ENCODE results near the gene PRMT6. TPM values are rescaled to one million over a fixed set of nuclear protein-coding genes. Genes with fewer than 3 reads are reported as not detected.
A peak's percentile ranks its signal among the peaks of the same experiment; 100 is the strongest.

PRMT6 gene
- total RNA-seq, 1 experiment from 2014 or later, result 11.5 TPM

DNA sequence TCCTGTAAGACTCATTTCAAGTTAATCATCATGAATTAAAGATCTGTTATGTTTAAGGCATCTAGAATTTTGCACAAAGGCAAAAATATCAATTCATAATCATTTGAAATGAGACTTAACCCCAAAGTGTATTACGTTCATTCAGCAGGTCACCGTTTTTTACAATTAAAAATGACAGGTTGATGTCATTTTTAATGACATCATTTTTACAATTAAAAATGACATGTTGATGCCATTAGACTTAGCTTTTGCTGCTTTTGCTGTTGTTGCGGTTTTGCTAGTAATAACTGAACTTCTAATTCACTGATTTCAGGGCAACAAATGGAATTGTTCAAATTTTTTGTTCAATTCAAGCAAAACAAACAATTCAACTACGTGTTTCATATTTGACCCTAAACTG is 17.0 kb downstream of the PRMT6 start:
- Histone ChIP-seq H3K27me3 (replicated peaks; ENCODE audit: control insufficient read depth, insufficient read depth, low read length) (no peaks in the 10 kb centered on the region), H3K4me3 (ENCODE audit: low read depth, low read length) (no peak overlapping the region), H3K4me1 (no peaks in the 10 kb centered on the region), H3K9me3 (no peaks in the 10 kb centered on the region), H3K36me3 (ENCODE audit: control insufficient read depth, insufficient read depth, low read length) (no peaks in the 10 kb centered on the region)
- intact Hi-C loops (cut with micrococcal nuclease; ENCODE audit: unreplicated experiment), result no loop called here
- peaks cover 5% of the 10 kb centered on the region for H3K27me3 Mint-ChIP-seq (ENCODE audit: insufficient read depth, unreplicated experiment)
- H3K4me1 Mint-ChIP-seq (ENCODE audit: low read depth, unreplicated experiment), result no peaks in the 10 kb centered on the region
- POLR2A ChIA-PET, result no interaction called here
- no peaks in the 10 kb centered on the region for H3K9me3 Mint-ChIP-seq (ENCODE audit: unreplicated experiment)
- CTCF ChIA-PET, result no interaction called here
- TF ChIP-seq, protein P1, sequence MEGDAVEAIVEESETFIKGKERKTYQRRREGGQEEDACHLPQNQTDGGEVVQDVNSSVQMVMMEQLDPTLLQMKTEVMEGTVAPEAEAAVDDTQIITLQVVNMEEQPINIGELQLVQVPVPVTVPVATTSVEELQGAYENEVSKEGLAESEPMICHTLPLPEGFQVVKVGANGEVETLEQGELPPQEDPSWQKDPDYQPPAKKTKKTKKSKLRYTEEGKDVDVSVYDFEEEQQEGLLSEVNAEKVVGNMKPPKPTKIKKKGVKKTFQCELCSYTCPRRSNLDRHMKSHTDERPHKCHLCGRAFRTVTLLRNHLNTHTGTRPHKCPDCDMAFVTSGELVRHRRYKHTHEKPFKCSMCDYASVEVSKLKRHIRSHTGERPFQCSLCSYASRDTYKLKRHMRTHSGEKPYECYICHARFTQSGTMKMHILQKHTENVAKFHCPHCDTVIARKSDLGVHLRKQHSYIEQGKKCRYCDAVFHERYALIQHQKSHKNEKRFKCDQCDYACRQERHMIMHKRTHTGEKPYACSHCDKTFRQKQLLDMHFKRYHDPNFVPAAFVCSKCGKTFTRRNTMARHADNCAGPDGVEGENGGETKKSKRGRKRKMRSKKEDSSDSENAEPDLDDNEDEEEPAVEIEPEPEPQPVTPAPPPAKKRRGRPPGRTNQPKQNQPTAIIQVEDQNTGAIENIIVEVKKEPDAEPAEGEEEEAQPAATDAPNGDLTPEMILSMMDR (IDR thresholded peaks at IDR 0.05; ENCODE audit: insufficient read depth in 1 of 2, low read depth in 1 of 2, low read length in 1 of 2, severe bottlenecking in 1 of 2, unreplicated experiment in 1 of 2), result no peak
- H3K4me3 Mint-ChIP-seq (ENCODE audit: unreplicated experiment), result no peak overlapping the region
- H3K27ac Mint-ChIP-seq (ENCODE audit: unreplicated experiment), result no peak overlapping the region
- H3K36me3 Mint-ChIP-seq (ENCODE audit: insufficient read depth, unreplicated experiment), result no peaks in the 10 kb centered on the region
- DNase-seq, result no peak
- no TSS peak for BruUV-seq (replicated peaks)

DNA sequence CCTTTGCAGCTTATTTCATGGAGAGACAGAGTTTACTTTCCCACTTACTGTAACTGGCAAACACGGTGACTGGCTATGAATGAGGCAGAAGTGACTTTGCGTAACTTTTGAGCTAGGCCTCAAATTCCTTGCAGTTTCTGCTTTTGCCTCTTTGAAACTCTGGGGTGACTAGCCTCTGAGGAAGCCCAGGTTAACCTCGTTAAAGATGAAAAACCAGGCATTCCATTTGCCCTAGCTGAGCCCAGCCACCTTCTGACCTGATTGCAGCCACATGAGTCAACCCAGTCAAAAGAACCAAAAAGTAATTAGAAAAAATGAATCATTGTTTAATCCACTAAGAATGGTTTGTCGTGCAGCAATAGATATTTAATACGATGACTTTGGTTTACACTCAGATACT is 20.4 kb downstream of the PRMT6 start:
- Histone ChIP-seq H3K4me1 (no peaks in the 10 kb centered on the region), H3K9me3 (no peaks in the 10 kb centered on the region), H3K4me3 (ENCODE audit: low read depth, low read length) (no peak overlapping the region), H3K27me3 (replicated peaks; ENCODE audit: control insufficient read depth, insufficient read depth, low read length) (no peaks in the 10 kb centered on the region), H3K36me3 (ENCODE audit: control insufficient read depth, insufficient read depth, low read length) (no peaks in the 10 kb centered on the region)
- peak in 1 of 2 experiments; percentile 1 for DNase-seq
- TF ChIP-seq, protein P1 (IDR thresholded peaks at IDR 0.05; ENCODE audit: insufficient read depth in 1 of 2, low read depth in 1 of 2, low read length in 1 of 2, severe bottlenecking in 1 of 2, unreplicated experiment in 1 of 2), result no peak
- Mint-ChIP-seq H3K27ac (ENCODE audit: unreplicated experiment) (no peak overlapping the region), H3K27me3 (ENCODE audit: insufficient read depth, unreplicated experiment) (peaks cover under 1% of the 10 kb centered on the region), H3K4me1 (ENCODE audit: low read depth, unreplicated experiment) (no peaks in the 10 kb centered on the region), H3K9me3 (ENCODE audit: unreplicated experiment) (no peaks in the 10 kb centered on the region), H3K36me3 (ENCODE audit: insufficient read depth, unreplicated experiment) (no peaks in the 10 kb centered on the region), H3K4me3 (ENCODE audit: unreplicated experiment) (no peak overlapping the region)
- BruUV-seq (replicated peaks), result no TSS peak
- ChIA-PET POLR2A (no interaction called here), CTCF (no interaction called here)
- intact Hi-C loops (cut with micrococcal nuclease; ENCODE audit: unreplicated experiment), result loop anchor here (1.0 kb wide), 1 partner anchor 20 kb away; no protein-coding TSS in a partner anchor

DNA sequence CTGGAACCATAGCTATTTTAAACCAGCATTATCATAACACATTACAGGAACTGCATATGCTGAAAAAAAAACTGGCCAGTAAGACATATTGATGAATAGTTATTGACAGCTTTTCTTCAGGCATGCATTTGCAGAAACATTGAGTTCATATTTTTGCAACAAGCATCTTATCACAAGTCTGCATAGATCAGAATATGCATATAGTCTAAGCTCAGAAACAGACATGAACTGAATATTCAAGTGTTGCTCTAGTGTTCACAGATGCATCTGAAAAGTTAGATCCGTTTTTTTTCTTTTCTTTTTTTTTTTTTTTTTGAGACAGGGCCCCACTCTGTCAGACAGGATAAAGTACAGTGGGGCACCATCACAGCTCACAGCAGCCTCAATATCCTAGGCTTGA is 22.8 kb downstream of the PRMT6 start:
- H3K4me1 Mint-ChIP-seq (ENCODE audit: low read depth, unreplicated experiment), result no peaks in the 10 kb centered on the region
- POLR2A ChIA-PET, result no interaction called here
- no peaks in the 10 kb centered on the region for H3K36me3 Mint-ChIP-seq (ENCODE audit: insufficient read depth, unreplicated experiment)
- no peaks in the 10 kb centered on the region for H3K9me3 Mint-ChIP-seq (ENCODE audit: unreplicated experiment)
- Histone ChIP-seq H3K36me3 (ENCODE audit: control insufficient read depth, insufficient read depth, low read length) (no peaks in the 10 kb centered on the region), H3K27me3 (replicated peaks; ENCODE audit: control insufficient read depth, insufficient read depth, low read length) (no peaks in the 10 kb centered on the region), H3K9me3 (no peaks in the 10 kb centered on the region), H3K4me1 (no peaks in the 10 kb centered on the region), H3K4me3 (ENCODE audit: low read depth, low read length) (no peak overlapping the region)
- H3K27me3 Mint-ChIP-seq (ENCODE audit: insufficient read depth, unreplicated experiment), result no peaks in the 10 kb centered on the region
- DNase-seq, result no peak
- TF ChIP-seq, protein P1 (IDR thresholded peaks at IDR 0.05; ENCODE audit: insufficient read depth in 1 of 2, low read depth in 1 of 2, low read length in 1 of 2, severe bottlenecking in 1 of 2, unreplicated experiment in 1 of 2), result no peak
- CTCF ChIA-PET, result no interaction called here
- H3K4me3 Mint-ChIP-seq (ENCODE audit: unreplicated experiment), result no peak overlapping the region
- no TSS peak for BruUV-seq (replicated peaks)
- intact Hi-C loops (cut with micrococcal nuclease; ENCODE audit: unreplicated experiment), result no loop called here
- no peak overlapping the region for H3K27ac Mint-ChIP-seq (ENCODE audit: unreplicated experiment)
